GM10248 (cell line): Measurements from ENCODE around the gene HK2.

Experiments
- CTCF ChIA-PET: fragments of 300-600 bp; sonication (Branson Sonifier 250); formaldehyde crosslinking; extraction: SDS; loops from one replicate; lab custom pipeline; 2021; ENCODE audit warnings: antibody characterized with exemption; lab: Yijun Ruan, JAX
- POLR2A ChIA-PET: fragments of 350-650 bp; sonication (Branson Sonifier 250); formaldehyde crosslinking; extraction: SDS; loops from one replicate; lab custom pipeline; 2020; ENCODE audit warnings: antibody characterized with exemption; lab: Yijun Ruan, JAX
- DNase-seq: peaks from one replicate; pipeline ENCODE4 v3.0.0; 2012; ENCODE audit errors: extremely low spot score
- CTCF ChIP-seq: IDR thresholded peaks from 2 replicates; pipeline ENCODE4 v1.5.1; 2012; ENCODE audit warnings: mild to moderate bottlenecking, low read depth; ENCODE audit errors: extremely low read depth, missing control alignments, control extremely low read depth

HK2 gene

GRCh38 chr2:74812787-74813590 is 20.9 kb upstream of the HK2 start:
- DNase-seq, result no peak
- TF ChIP-seq CTCF, result no peak
- ChIA-PET POLR2A (no interaction called here), CTCF (interaction anchor here (0.8 to 1.9 kb wide), 2 partner anchors 8 to 63 kb away, joined by 4 to 6 read pairs; no protein-coding TSS in a partner anchor)

- ChIA-PET POLR2A (no interaction called here), CTCF (interaction anchor here (0.8 to 1.9 kb wide), 2 partner anchors 9 to 61 kb away, joined by 4 to 6 read pairs; no protein-coding TSS in a partner anchor)
- no peak for DNase-seq
- TF ChIP-seq CTCF, result no peak
Observed at GRCh38 chr2:74814102-74814501, 19.8 kb upstream of the HK2 start.

- DNase-seq, result no peak
- TF ChIP-seq CTCF, result no peak
- ChIA-PET CTCF (interaction anchor here (1.5 kb wide), 1 partner anchor 60 kb away, joined by 3 read pairs; no protein-coding TSS in a partner anchor), POLR2A (no interaction called here)
Observed at GRCh38 chr2:74815941-74816340, 18.0 kb upstream of the HK2 start.

- CTCF ChIA-PET, result interaction anchor here (1.5 kb wide), 1 partner anchor 59 kb away, joined by 3 read pairs; no protein-coding TSS in a partner anchor
- POLR2A ChIA-PET, result no interaction called here
- TF ChIP-seq CTCF, result no peak
- no peak for DNase-seq
Observed at GRCh38 chr2:74816540-74817303, 17.2 kb upstream of the HK2 start.

- no peak for DNase-seq
- TF ChIP-seq CTCF, result no peak
- CTCF ChIA-PET, result interaction anchor here (1.5 kb wide), 1 partner anchor 58 kb away, joined by 3 read pairs; no protein-coding TSS in a partner anchor
- POLR2A ChIA-PET, result no interaction called here
Observed at GRCh38 chr2:74817304-74817675, 16.6 kb upstream of the HK2 start.

GRCh38 chr2:74819702-74820101 is 14.2 kb upstream of the HK2 start:
- DNase-seq, result no peak
- POLR2A ChIA-PET, result no interaction called here
- no peak for TF ChIP-seq CTCF
- CTCF ChIA-PET, result interaction anchor here (0.9 to 1.4 kb wide), 3 partner anchors 10 to 104 kb away, joined by 3 read pairs; no protein-coding TSS in a partner anchor
